Spleen (tissue), 11 donors: ENCODE data around the gene FGF2. TPM values are rescaled to one million over a fixed set of nuclear protein-coding genes. Genes with fewer than 3 reads are reported as not detected.

ENCODE experiments used
- DNase-seq: peaks from one replicate; pipeline ENCODE4 v3.0.0-alpha.2; 2020
- H3K27ac ChIP-seq, 8 donors: fragments of 200-600 bp; sonication (generic) in 7 of 8; 1 replicate in 4 of 8; 2 replicates in 4 of 8; pipeline versions ENCODE4 v1.5.0 to v1.8.0; 2016 to 2021; ENCODE audit warnings: inconsistent platforms in 4 of 8, mild to moderate bottlenecking in 4 of 8, moderate library complexity in 1 of 8
- H3K27me3 ChIP-seq, 7 donors: fragments of 200-600 bp; sonication (generic) in 6 of 7; replicated peaks in 1 of 7; 1 replicate in 4 of 7; 2 replicates in 3 of 7; pipeline versions ENCODE4 v1.5.0 to v1.8.0; 2016 to 2021; ENCODE audit warnings: inconsistent platforms in 3 of 7, mild to moderate bottlenecking in 1 of 7
- H3K36me3 ChIP-seq, 6 donors: fragments of 200-600 bp; sonication (generic) in 5 of 6; 1 replicate in 4 of 6; 2 replicates in 2 of 6; pipeline versions ENCODE4 v1.5.0 to v1.8.0; 2016 to 2021; ENCODE audit warnings: inconsistent platforms in 2 of 6
- H3K4me1 ChIP-seq, 6 donors: fragments of 200-600 bp; sonication (generic) in 5 of 6; 1 replicate in 3 of 6; 2 replicates in 3 of 6; pipeline versions ENCODE4 v1.5.0 to v1.8.0; 2016 to 2021; ENCODE audit warnings: inconsistent platforms in 3 of 6
- H3K4me3 ChIP-seq, 8 donors: fragments of 200-600 bp; sonication (generic) in 7 of 8; 1 replicate in 4 of 8; 2 replicates in 4 of 8; pipeline versions ENCODE4 v1.5.0 to v1.8.0; 2016 to 2021; ENCODE audit warnings: inconsistent platforms in 4 of 8, mild to moderate bottlenecking in 4 of 8, moderate library complexity in 2 of 8
- H3K9me3 ChIP-seq, 8 donors: fragments of 200-600 bp; sonication (generic) in 7 of 8; 1 replicate in 4 of 8; 2 replicates in 4 of 8; pipeline versions ENCODE4 v1.5.0 to v1.8.0; 2016 to 2021; ENCODE audit warnings: inconsistent platforms in 4 of 8
- POLR2A ChIP-seq, 3 donors: fragments of 450-650 bp; IDR thresholded peaks; one replicate each; pipeline ENCODE4 v1.5.1; 2017; ENCODE audit warnings: antibody characterized with exemption in 3 of 3, mild to moderate bottlenecking in 1 of 3
- POLR2AphosphoS5 ChIP-seq, 3 donors: sonication (generic); formaldehyde crosslinking; IDR thresholded peaks; one replicate each; pipeline ENCODE4 v1.5.1; 2017; ENCODE audit warnings: antibody characterized with exemption in 3 of 3
- WGBS, 5 donors: extraction: QIAGEN DNeasy Blood & Tissue Kit in 3 of 5; methylation state at CpG; one replicate each; pipeline versions ENCODE4 v1.1.5 to v1.1.7; 2013 to 2018; 5-methylcytosine and 5-hydroxymethylcytosine counted together
- intact Hi-C: fragments of 100-400 bp; cut with DNase I; formaldehyde crosslinking; loops from one replicate; pipeline ENCODE4 v1.15.0; 2023; ENCODE audit warnings: low total_unique reads
- polyA plus RNA-seq, 3 donors: library from polyadenylated mRNA; stranded (reverse); fragments of 200-250 nt; gene quantifications; one replicate each; pipeline ENCODE4 v1.2.1, GENCODE V29; 2013
- total RNA-seq, 7 donors: library from RNA; depleted of rRNA in 3 of 7; stranded (reverse); fragments of >200 nt in 3 of 7; fragmentation: NEBNext Ultra II Directional in 4 of 7; extraction: Animal tissue kit (Norgen Biotek cat#: 25700) in 4 of 7; gene quantifications; one replicate each; pipeline versions ENCODE4 v1.1.0 to v1.2.1, GENCODE V29; 2016 to 2021
- TF ChIP-seq, protein P1 (sequence below), 11 experiments: fragments of 200-600 bp in 7 of 11; fragments of 450-650 bp in 4 of 11; sonication (generic) in 4 of 11; IDR thresholded peaks in 8 of 11; conservative IDR thresholded peaks in 3 of 11; 1 replicate in 7 of 11; 2 replicates in 4 of 11; pipeline versions ENCODE4 v1.4.0 to v1.8.0; 2016 to 2021; ENCODE audit warnings: antibody characterized with exemption in 11 of 11, inconsistent platforms in 4 of 11, mild to moderate bottlenecking in 1 of 11
- donor health status: healthy with polysubstance abuse.
- donor health status: DM: no; HTN: no; CAD: no; lungs with moderate emphysema.
- donor health status: DM: no; HTN: no; CAD: no.
- donor health status: Bipolar disorder and iron deficiency.
- donor health status: healthy.
- donor health status: DM: no; HTN: no; CAD: no.
- donor health status: DM: yes; HTN: yes; CAD: no.

The FGF2 gene
- total and polyA plus RNA-seq, 10 donors: 0.48 to 3.1 (median 1.5) TPM

DNA sequence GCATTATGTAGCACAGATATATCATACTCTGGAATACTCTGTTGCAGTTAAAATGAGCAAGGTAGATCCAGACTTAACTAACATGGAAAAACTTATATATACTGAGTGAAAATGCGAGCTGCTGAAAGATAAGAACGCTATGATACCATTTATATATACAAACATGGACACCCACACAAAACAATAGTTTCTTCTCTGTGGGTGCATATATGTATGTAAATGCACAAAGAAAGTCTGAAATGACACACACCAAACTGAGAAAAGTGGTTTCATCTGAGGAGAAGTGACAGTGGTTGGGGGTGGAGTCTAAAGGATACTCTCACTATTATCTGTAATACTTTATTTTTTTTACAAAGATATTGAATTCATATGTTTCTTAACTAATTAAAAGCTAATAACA lies 12.2 kb upstream of the FGF2 start:
- Histone ChIP-seq H3K36me3 (no peaks in the 10 kb centered on the region), H3K27ac (no peak overlapping the region), H3K9me3 (no peaks in the 10 kb centered on the region), H3K4me3 (no peak overlapping the region), H3K27me3 (peaks cover 0 to 39% (median 0%) of the 10 kb centered on the region in 7 donors), H3K4me1 (no peaks in the 10 kb centered on the region)
- DNase-seq: no peak
- TF ChIP-seq, protein P1, sequence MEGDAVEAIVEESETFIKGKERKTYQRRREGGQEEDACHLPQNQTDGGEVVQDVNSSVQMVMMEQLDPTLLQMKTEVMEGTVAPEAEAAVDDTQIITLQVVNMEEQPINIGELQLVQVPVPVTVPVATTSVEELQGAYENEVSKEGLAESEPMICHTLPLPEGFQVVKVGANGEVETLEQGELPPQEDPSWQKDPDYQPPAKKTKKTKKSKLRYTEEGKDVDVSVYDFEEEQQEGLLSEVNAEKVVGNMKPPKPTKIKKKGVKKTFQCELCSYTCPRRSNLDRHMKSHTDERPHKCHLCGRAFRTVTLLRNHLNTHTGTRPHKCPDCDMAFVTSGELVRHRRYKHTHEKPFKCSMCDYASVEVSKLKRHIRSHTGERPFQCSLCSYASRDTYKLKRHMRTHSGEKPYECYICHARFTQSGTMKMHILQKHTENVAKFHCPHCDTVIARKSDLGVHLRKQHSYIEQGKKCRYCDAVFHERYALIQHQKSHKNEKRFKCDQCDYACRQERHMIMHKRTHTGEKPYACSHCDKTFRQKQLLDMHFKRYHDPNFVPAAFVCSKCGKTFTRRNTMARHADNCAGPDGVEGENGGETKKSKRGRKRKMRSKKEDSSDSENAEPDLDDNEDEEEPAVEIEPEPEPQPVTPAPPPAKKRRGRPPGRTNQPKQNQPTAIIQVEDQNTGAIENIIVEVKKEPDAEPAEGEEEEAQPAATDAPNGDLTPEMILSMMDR (IDR thresholded peaks at IDR 0.05 in 8 of 11, conservative IDR thresholded peaks at IDR 0.05 in 3 of 11): no peak
- TF ChIP-seq POLR2A (IDR thresholded peaks at IDR 0.05): no peak
- TF ChIP-seq POLR2AphosphoS5 (IDR thresholded peaks at IDR 0.05): no peak
- 73 to 86% (median 77%) methylated on average over 2 of the region's 2 CpGs for WGBS, 5 donors
- intact Hi-C loops: no loop called here

DNA sequence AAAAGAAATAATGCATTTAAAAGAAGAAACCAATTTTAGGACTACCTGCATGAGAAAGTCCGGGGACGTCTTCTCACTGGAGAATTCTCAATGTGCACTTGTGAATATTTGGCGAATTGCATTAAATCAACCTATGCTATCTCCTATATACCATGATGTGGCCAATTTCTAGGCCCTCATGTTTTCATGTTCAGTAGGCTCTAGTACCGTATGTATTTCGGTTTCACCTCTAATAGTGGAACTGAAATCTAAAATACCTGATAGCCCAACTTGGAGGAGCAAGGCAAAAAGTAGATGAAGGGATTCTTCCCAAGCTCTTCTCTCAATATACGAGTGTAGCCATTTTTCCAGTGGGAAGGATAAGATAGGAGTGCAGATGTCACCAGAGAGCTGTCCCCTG lies 11.4 kb upstream of the FGF2 start:
- H3K4me1 ChIP-seq: no peaks in the 10 kb centered on the region
- TF ChIP-seq, protein P1 (IDR thresholded peaks at IDR 0.05 in 8 of 11, conservative IDR thresholded peaks at IDR 0.05 in 3 of 11): no peak
- TF ChIP-seq POLR2A (IDR thresholded peaks at IDR 0.05) (no peak), POLR2AphosphoS5 (IDR thresholded peaks at IDR 0.05) (no peak)
- H3K4me3 ChIP-seq: no peak overlapping the region
- no peaks in the 10 kb centered on the region for H3K9me3 ChIP-seq
- intact Hi-C loops: no loop called here
- no peak for DNase-seq
- whole genome bisulfite sequencing, 5 donors: 89 to 97% (median 93%) methylated on average over 6 of the region's 6 CpGs
- H3K27me3 ChIP-seq: peaks cover 0 to 42% (median 0%) of the 10 kb centered on the region in 7 donors
- no peaks in the 10 kb centered on the region for H3K36me3 ChIP-seq
- no peak overlapping the region for H3K27ac ChIP-seq

DNA sequence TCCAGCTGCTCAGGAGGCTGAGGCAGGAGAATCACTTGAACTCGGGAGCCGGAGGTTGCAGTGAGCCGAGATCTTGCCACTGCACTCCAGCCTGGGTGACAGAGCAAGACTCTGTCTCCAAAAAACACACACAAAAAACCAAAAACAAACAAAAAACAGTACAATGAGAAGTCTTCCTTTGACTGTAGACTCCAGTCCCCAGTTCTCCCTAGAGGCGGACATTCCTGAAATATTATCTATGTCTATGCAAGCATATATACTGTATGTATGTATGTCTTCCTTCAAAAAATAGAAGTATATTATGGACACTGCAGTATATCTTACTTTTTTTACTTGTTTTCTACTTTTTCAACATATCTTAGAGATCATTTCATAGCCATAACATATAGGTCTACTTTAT lies 10.2 kb upstream of the FGF2 start:
- intact Hi-C loops: no loop called here
- no peak overlapping the region for H3K27ac ChIP-seq
- peaks cover 0 to 54% (median 0%) of the 10 kb centered on the region in 7 donors for H3K27me3 ChIP-seq
- H3K9me3 ChIP-seq: no peaks in the 10 kb centered on the region
- TF ChIP-seq POLR2AphosphoS5 (IDR thresholded peaks at IDR 0.05): no peak
- TF ChIP-seq, protein P1 (IDR thresholded peaks at IDR 0.05 in 8 of 11, conservative IDR thresholded peaks at IDR 0.05 in 3 of 11): no peak
- no peak for TF ChIP-seq POLR2A (IDR thresholded peaks at IDR 0.05)
- H3K4me1 ChIP-seq: no peaks in the 10 kb centered on the region
- no peak overlapping the region for H3K4me3 ChIP-seq
- WGBS, 5 donors: 93 to 97% (median 96%) methylated on average over 4 of the region's 4 CpGs
- no peaks in the 10 kb centered on the region for H3K36me3 ChIP-seq
- no peak for DNase-seq

DNA sequence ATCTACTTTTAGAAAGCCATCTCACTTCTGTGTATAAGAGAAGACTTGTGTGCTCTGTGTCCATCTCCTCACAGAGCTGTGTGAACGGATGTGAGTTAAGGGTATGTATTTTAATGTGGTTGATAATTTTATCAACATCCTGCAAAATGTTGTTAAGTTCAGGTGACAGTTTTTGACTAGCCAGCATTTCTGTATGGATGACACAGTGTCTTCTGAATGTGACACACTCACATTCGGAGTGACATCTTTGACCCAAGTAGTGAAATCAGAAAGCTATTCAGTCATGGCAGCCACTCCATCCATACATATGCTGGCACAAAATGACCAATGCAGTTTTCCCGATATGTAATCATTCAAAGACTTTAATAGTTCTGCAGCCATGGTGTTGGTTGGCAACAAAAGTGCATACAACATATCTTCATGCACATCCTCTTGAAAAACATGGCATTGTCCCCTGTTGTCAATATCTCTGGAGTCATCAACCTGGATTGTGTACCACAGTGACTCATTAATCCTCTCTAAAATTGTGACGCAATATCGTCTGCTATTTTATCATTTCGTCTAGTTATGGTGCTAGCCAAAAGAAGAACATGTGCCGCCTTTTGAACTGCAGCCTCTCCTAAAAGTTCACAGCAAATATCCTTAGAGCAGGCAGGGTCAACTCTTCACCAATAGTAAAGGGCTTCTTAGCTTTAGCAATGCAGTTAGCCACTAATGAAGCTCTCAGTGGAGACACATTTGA lies 6.8 kb upstream of the FGF2 start:
- no peaks in the 10 kb centered on the region for H3K36me3 ChIP-seq
- no peaks in the 10 kb centered on the region for H3K9me3 ChIP-seq
- no peak overlapping the region for H3K4me3 ChIP-seq
- WGBS, 5 donors: 88 to 95% (median 89%) methylated on average over 7 of the region's 7 CpGs
- H3K27ac ChIP-seq: no peak overlapping the region
- no peak for TF ChIP-seq POLR2AphosphoS5 (IDR thresholded peaks at IDR 0.05)
- no peak for TF ChIP-seq POLR2A (IDR thresholded peaks at IDR 0.05)
- TF ChIP-seq, protein P1 (IDR thresholded peaks at IDR 0.05 in 8 of 11, conservative IDR thresholded peaks at IDR 0.05 in 3 of 11): no peak
- H3K4me1 ChIP-seq: no peaks in the 10 kb centered on the region
- intact Hi-C loops: no loop called here
- H3K27me3 ChIP-seq: peaks cover 0 to 79% (median 7%) of the 10 kb centered on the region in 7 donors
- DNase-seq: no peak
